Right atrium auricular region (tissue), 2 donors: Measurements from ENCODE around the gene LYPLAL1. TPM values are rescaled to one million over a fixed set of nuclear protein-coding genes. Genes with fewer than 3 reads are reported as not detected.
A peak's percentile ranks its signal among the peaks of the same experiment; 100 is the strongest.

Experiments
- DNase-seq: peaks from one replicate; pipeline ENCODE4 v3.0.0-alpha.2; 2019; ENCODE audit warnings: low spot score
- H3K27ac ChIP-seq, 2 donors: fragments of 200-600 bp; sonication (generic); 1 replicate in 1 of 2; 2 replicates in 1 of 2; pipeline ENCODE4 v1.5.1; 2016 to 2019
- H3K27me3 ChIP-seq, 2 donors: fragments of 200-600 bp; sonication (generic); one replicate each; pipeline versions ENCODE4 v1.5.1 to v1.6.0; 2017 to 2019
- H3K36me3 ChIP-seq: fragments of 200-600 bp; sonication (generic); one replicate; pipeline ENCODE4 v1.5.1; 2016
- H3K4me1 ChIP-seq, 2 donors: fragments of 200-600 bp; sonication (generic); one replicate each; pipeline versions ENCODE4 v1.5.1 to v1.6.0; 2017 to 2019
- H3K4me3 ChIP-seq, 2 donors: fragments of 200-600 bp; sonication (generic); 1 replicate in 1 of 2; 2 replicates in 1 of 2; pipeline ENCODE4 v1.5.1; 2017 to 2019; ENCODE audit warnings: mild to moderate bottlenecking in 1 of 2, moderate library complexity in 1 of 2
- H3K9me3 ChIP-seq, 2 donors: fragments of 200-600 bp; sonication (generic); one replicate each; pipeline ENCODE4 v1.5.1; 2019
- total RNA-seq, 2 donors: library from RNA; depleted of rRNA; stranded (reverse); fragments of >200 nt; gene quantifications; one replicate each; pipeline ENCODE4 v1.1.0, GENCODE V29; 2016
- TF ChIP-seq, protein P1 (sequence below), 2 donors: fragments of 200-600 bp; sonication (generic); IDR thresholded peaks; one replicate each; pipeline ENCODE4 v1.5.1; 2019; ENCODE audit warnings: antibody characterized with exemption in 2 of 2

LYPLAL1 gene
- total RNA-seq, 2 donors from 2014 or later: 32.6 to 35.9 TPM

DNA sequence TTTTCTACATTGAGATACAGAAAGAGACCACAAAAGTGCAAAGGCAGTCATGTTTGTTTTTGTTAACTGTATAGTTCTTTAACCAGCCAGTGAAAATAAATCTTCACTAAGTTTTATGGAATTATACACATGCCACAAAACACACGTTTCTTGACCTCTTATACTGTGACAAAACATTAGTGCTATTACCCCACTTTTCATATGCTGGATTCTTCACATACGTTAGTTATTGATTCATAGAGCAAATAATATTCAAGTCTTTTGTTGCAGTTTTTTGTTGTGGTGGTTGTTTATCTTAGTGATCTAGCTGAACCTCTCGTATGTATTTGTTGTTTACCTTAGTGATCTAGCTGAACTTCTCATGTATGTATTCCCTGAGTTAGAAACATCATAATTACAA lies 28.0 kb downstream of the LYPLAL1 start:
- no peak for DNase-seq
- Histone ChIP-seq H3K36me3 (peaks cover 5% of the 10 kb centered on the region), H3K4me1 (no peaks in the 10 kb centered on the region), H3K27me3 (no peaks in the 10 kb centered on the region), H3K27ac (no peak overlapping the region), H3K4me3 (no peak overlapping the region), H3K9me3 (no peaks in the 10 kb centered on the region)
- TF ChIP-seq, protein P1, sequence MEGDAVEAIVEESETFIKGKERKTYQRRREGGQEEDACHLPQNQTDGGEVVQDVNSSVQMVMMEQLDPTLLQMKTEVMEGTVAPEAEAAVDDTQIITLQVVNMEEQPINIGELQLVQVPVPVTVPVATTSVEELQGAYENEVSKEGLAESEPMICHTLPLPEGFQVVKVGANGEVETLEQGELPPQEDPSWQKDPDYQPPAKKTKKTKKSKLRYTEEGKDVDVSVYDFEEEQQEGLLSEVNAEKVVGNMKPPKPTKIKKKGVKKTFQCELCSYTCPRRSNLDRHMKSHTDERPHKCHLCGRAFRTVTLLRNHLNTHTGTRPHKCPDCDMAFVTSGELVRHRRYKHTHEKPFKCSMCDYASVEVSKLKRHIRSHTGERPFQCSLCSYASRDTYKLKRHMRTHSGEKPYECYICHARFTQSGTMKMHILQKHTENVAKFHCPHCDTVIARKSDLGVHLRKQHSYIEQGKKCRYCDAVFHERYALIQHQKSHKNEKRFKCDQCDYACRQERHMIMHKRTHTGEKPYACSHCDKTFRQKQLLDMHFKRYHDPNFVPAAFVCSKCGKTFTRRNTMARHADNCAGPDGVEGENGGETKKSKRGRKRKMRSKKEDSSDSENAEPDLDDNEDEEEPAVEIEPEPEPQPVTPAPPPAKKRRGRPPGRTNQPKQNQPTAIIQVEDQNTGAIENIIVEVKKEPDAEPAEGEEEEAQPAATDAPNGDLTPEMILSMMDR (IDR thresholded peaks at IDR 0.05): no peak

DNA sequence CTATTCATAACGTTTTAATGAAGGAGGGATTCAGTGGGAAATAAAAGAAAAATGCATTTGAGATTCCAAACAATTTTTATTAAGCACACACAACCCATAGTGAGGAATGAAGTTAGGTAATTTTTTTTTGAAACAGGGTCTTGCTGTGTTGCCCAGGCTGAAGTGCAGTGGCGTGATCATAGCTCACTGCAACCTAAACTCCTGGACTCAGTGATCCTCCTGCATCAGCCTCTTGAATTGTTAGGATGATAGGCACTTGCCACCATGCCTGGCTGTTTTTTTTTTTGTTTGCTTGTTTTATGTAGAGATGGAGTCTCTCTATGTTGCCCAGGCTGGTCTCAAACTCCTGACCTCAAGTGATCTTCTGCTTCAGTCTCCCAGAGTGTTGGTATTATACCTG lies 28.9 kb downstream of the LYPLAL1 start:
- Histone ChIP-seq H3K4me3 (no peak overlapping the region), H3K27me3 (no peaks in the 10 kb centered on the region), H3K27ac (no peak overlapping the region), H3K9me3 (no peaks in the 10 kb centered on the region), H3K4me1 (no peaks in the 10 kb centered on the region), H3K36me3 (no peaks in the 10 kb centered on the region)
- DNase-seq: no peak
- TF ChIP-seq, protein P1 (IDR thresholded peaks at IDR 0.05): no peak

DNA sequence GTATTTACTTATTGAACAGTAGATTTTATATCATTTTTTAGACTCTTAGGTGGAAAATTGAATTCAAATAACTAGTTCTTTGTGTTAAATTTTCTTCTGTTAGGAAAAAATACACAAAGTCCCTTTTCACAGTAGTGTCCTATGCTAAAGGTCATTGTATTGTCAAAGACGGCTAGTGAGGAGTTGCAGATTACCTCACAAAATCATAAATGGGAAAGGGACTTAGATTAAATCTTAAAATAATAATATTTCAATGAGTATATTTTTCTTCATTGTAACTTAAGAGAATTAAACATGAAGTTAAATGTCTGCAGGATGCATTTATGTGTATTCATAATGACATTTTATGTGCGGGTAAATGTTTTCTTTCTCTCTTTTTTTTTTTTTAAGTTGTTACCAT lies 32.7 kb downstream of the LYPLAL1 start:
- H3K9me3 ChIP-seq: no peaks in the 10 kb centered on the region
- no peaks in the 10 kb centered on the region for H3K36me3 ChIP-seq
- no peak for DNase-seq
- TF ChIP-seq, protein P1 (IDR thresholded peaks at IDR 0.05): no peak
- no peaks in the 10 kb centered on the region for H3K4me1 ChIP-seq
- no peak overlapping the region for H3K4me3 ChIP-seq
- H3K27ac ChIP-seq: no peak overlapping the region
- H3K27me3 ChIP-seq: no peaks in the 10 kb centered on the region

DNA sequence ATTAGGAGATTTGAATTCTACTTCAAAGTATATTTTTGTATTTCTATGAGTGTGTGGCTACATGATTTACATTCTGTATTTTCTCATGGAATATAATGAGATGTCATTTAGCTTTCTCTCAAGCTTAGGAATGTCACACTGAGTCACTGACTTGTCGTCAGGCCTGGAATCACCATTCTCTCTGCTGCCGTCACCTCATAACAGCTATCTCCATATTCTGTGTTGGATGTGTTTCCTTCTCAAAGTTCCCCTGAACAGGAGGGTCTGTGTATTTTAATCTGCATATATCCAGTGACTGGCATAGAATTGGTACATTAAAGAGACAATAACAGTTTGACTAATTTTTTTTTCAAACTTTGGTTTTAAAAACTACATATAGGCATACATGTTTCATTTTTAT lies 35.9 kb downstream of the LYPLAL1 start:
- Histone ChIP-seq H3K27ac (peak overlapping the region in 1 of 2 donors; percentile 18), H3K9me3 (no peaks in the 10 kb centered on the region), H3K36me3 (no peaks in the 10 kb centered on the region), H3K4me3 (peak overlapping the region in 1 of 2 donors; percentile 5), H3K27me3 (no peaks in the 10 kb centered on the region), H3K4me1 (no peaks in the 10 kb centered on the region)
- TF ChIP-seq, protein P1 (IDR thresholded peaks at IDR 0.05): no peak
- DNase-seq: no peak

DNA sequence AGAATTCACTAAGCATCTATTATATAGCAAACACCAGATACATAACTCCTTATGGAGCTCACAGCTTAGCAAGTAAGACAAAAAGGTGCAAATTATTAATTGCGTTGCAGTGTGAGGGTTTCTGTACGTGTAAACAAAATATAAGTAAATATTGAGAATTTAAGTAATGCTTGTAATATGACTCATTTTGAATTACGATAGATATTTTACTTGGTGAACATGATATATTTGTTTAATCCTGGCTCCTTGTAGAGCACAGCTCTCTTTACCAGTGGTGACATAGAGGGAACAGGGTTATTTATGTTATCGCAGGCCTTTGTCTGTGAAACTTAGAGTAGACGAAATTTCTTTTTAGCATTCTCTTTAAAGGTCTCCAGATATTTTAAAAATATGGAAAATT lies 36.4 kb downstream of the LYPLAL1 start:
- Histone ChIP-seq H3K27me3 (no peaks in the 10 kb centered on the region), H3K4me1 (no peaks in the 10 kb centered on the region), H3K9me3 (no peaks in the 10 kb centered on the region), H3K4me3 (no peak overlapping the region), H3K36me3 (no peaks in the 10 kb centered on the region), H3K27ac (peak overlapping the region in 1 of 2 donors; percentile 18)
- TF ChIP-seq, protein P1 (IDR thresholded peaks at IDR 0.05): no peak
- no peak for DNase-seq

DNA sequence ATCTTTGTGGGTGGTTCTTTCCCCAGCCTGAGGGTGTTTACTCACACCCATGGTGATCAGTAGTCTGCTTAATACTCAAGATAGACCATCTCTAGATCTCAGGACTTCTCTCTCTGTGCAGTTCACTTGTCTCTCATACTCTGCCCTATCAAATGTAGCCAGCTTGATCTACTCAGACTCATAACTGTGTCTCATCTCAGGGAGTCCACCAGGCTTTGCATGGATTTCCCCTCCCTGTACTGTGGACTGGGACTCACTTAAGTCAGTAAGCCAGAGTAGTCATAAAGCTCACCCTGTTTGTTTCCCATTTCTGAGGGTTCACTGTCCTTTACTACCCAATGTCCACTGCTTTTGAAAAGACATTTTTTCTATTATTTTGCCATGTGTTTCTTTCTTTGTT lies 41.8 kb downstream of the LYPLAL1 start:
- Histone ChIP-seq H3K27me3 (no peaks in the 10 kb centered on the region), H3K4me1 (no peaks in the 10 kb centered on the region), H3K4me3 (no peak overlapping the region), H3K27ac (no peak overlapping the region), H3K9me3 (no peaks in the 10 kb centered on the region), H3K36me3 (peaks cover 13% of the 10 kb centered on the region)
- no peak for DNase-seq
- TF ChIP-seq, protein P1 (IDR thresholded peaks at IDR 0.05): no peak
